H9 (cell line): ENCODE data around the gene GGTLC2. TPM values are rescaled to one million over a fixed set of nuclear protein-coding genes. Genes with fewer than 3 reads are reported as not detected.

Experiments
- DNase-seq: peaks from one replicate; pipeline ENCODE4 v3.0.0-alpha.2; 2017
- H2AFZ ChIP-seq: one replicate; pipeline ENCODE4 v1.6.1; 2013; ENCODE audit warnings: mild to moderate bottlenecking, low read length, control low read depth, moderate library complexity
- H2AK5ac ChIP-seq: 2 replicates; pipeline ENCODE4 v1.6.1; 2013; ENCODE audit warnings: low read length, control low read depth, mixed read lengths; ENCODE audit not compliant: insufficient read length
- H2BK120ac ChIP-seq: one replicate; pipeline ENCODE4 v1.6.1; 2013; ENCODE audit warnings: low read depth, mild to moderate bottlenecking, low read length, control low read depth, inconsistent platforms; ENCODE audit not compliant: poor library complexity, severe bottlenecking
- H2BK12ac ChIP-seq: 2 replicates; pipeline ENCODE4 v1.6.1; 2013; ENCODE audit warnings: low read length, control low read depth, mixed read lengths, low read depth; ENCODE audit not compliant: insufficient read length
- H2BK15ac ChIP-seq: 2 replicates; pipeline ENCODE4 v1.6.1; 2013; ENCODE audit warnings: low read depth, low read length, control low read depth
- H2BK20ac ChIP-seq: one replicate; pipeline ENCODE4 v1.6.1; 2013; ENCODE audit warnings: low read depth, mild to moderate bottlenecking, low read length, control low read depth, inconsistent platforms; ENCODE audit not compliant: poor library complexity, severe bottlenecking
- H2BK5ac ChIP-seq: 2 replicates; pipeline ENCODE4 v1.6.1; 2013; ENCODE audit warnings: low read length, control low read depth, mixed read lengths; ENCODE audit not compliant: insufficient read length
- H3K14ac ChIP-seq: 2 replicates; pipeline ENCODE4 v1.6.1; 2013; ENCODE audit warnings: low read length, control low read depth; ENCODE audit not compliant: insufficient read depth
- H3K18ac ChIP-seq: 2 replicates; pipeline ENCODE4 v1.6.1; 2013; ENCODE audit warnings: low read depth, mild to moderate bottlenecking, mixed read lengths, low read length, control low read depth; ENCODE audit not compliant: insufficient read length
- H3K23ac ChIP-seq: 2 replicates; pipeline ENCODE4 v1.6.1; 2013; ENCODE audit warnings: low read length, control low read depth, mixed read lengths, low read depth; ENCODE audit not compliant: insufficient read length
- H3K23me2 ChIP-seq: 2 replicates; pipeline ENCODE4 v1.6.1; 2013; ENCODE audit warnings: low read depth, mild to moderate bottlenecking, mixed read lengths, low read length, control low read depth; ENCODE audit not compliant: insufficient read length, poor library complexity, severe bottlenecking
- H3K27ac ChIP-seq: 2 replicates; pipeline ENCODE4 v1.5.1; 2013; ENCODE audit warnings: low read length, control low read depth, mixed read lengths, low read depth; ENCODE audit not compliant: insufficient read length
- H3K27me3 ChIP-seq: 2 replicates; pipeline ENCODE4 v1.6.1; 2013; ENCODE audit warnings: low read length, control low read depth, inconsistent platforms; ENCODE audit not compliant: insufficient read depth
- H3K4ac ChIP-seq: 2 replicates; pipeline ENCODE4 v1.6.1; 2013; ENCODE audit warnings: low read depth, mild to moderate bottlenecking, control low read depth, inconsistent platforms, low read length, moderate library complexity
- H3K4me1 ChIP-seq: 2 replicates; pipeline ENCODE4 v1.6.1; 2013; ENCODE audit warnings: low read length, control low read depth, inconsistent platforms; ENCODE audit not compliant: insufficient read depth
- H3K4me2 ChIP-seq: 2 replicates; pipeline ENCODE4 v1.6.1; 2013; ENCODE audit warnings: low read length, control low read depth, mixed read lengths; ENCODE audit not compliant: insufficient read length, insufficient read depth
- H3K56ac ChIP-seq: 2 replicates; pipeline ENCODE4 v1.6.1; 2013; ENCODE audit warnings: low read depth, mild to moderate bottlenecking, mixed read lengths, low read length, control low read depth; ENCODE audit not compliant: insufficient read length
- H3K79me1 ChIP-seq: 2 replicates; pipeline ENCODE4 v1.6.1; 2013; ENCODE audit warnings: low read depth, mild to moderate bottlenecking, moderate library complexity, low read length, control low read depth, inconsistent platforms; ENCODE audit not compliant: insufficient read depth, poor library complexity, severe bottlenecking
- H3K79me2 ChIP-seq: 2 replicates; pipeline ENCODE4 v1.6.1; 2013; ENCODE audit warnings: low read length, control low read depth, inconsistent platforms; ENCODE audit not compliant: insufficient read depth
- H3K9ac ChIP-seq: 2 replicates; pipeline ENCODE4 v1.6.1; 2013; ENCODE audit warnings: low read length, control low read depth, mixed read lengths; ENCODE audit not compliant: insufficient read length; ENCODE audit errors: extremely low read depth
- H3K9me3 ChIP-seq: one replicate; pipeline ENCODE4 v1.6.1; 2013; ENCODE audit warnings: low read depth, low read length, inconsistent platforms; ENCODE audit not compliant: control insufficient read depth
- H3T11ph ChIP-seq: one replicate; pipeline ENCODE4 v1.6.1; 2013; ENCODE audit warnings: mild to moderate bottlenecking, low read length, control low read depth, inconsistent platforms
- H4K20me1 ChIP-seq: one replicate; pipeline ENCODE4 v1.6.1; 2013; ENCODE audit not compliant: control insufficient read depth, insufficient read length, insufficient read depth
- H4K5ac ChIP-seq: 2 replicates; pipeline ENCODE4 v1.6.1; 2013; ENCODE audit warnings: low read depth, mild to moderate bottlenecking, mixed read lengths, low read length, control low read depth; ENCODE audit not compliant: insufficient read length
- H4K8ac ChIP-seq: replicated peaks from 2 replicates; pipeline ENCODE4 v1.6.1; 2013; ENCODE audit warnings: low read length, control low read depth, mixed read lengths, low read depth; ENCODE audit not compliant: insufficient read length
- H4K91ac ChIP-seq: 2 replicates; pipeline ENCODE4 v1.6.1; 2013; ENCODE audit warnings: low read depth, mild to moderate bottlenecking, moderate library complexity, mixed read lengths, low read length, control low read depth; ENCODE audit not compliant: insufficient read length
- H3K27ac Mint-ChIP-seq, 3 experiments: 2 replicates in 2 of 3; 3 replicates in 1 of 3; pipeline ENCODE4 v1.8.0; 2020 to 2021; ENCODE audit warnings: mixed read lengths in 3 of 3, mild to moderate bottlenecking in 1 of 3, moderate library complexity in 1 of 3
- H3K27me3 Mint-ChIP-seq: 2 replicates; pipeline ENCODE4 v1.8.0; 2021; ENCODE audit warnings: low read depth, mild to moderate bottlenecking, moderate library complexity, mixed read lengths
- H3K36me3 Mint-ChIP-seq, 3 experiments: 2 replicates in 2 of 3; 3 replicates in 1 of 3; pipeline ENCODE4 v1.8.0; 2020 to 2021; ENCODE audit warnings: low read depth in 3 of 3, mixed read lengths in 3 of 3; ENCODE audit not compliant: insufficient read depth in 1 of 3
- H3K4me1 Mint-ChIP-seq, 2 experiments: 2 replicates each; pipeline ENCODE4 v1.8.0; 2020; ENCODE audit warnings: mixed read lengths in 2 of 2
- H3K4me3 Mint-ChIP-seq, 2 experiments: 2 replicates in 1 of 2; 3 replicates in 1 of 2; pipeline ENCODE4 v1.8.0; 2020 to 2021; ENCODE audit warnings: mild to moderate bottlenecking in 2 of 2, mixed read lengths in 2 of 2, moderate library complexity in 1 of 2
- H3K9me3 Mint-ChIP-seq, 2 experiments: 2 replicates in 1 of 2; 3 replicates in 1 of 2; pipeline ENCODE4 v1.8.0; 2020; ENCODE audit warnings: mild to moderate bottlenecking in 2 of 2, mixed read lengths in 2 of 2, moderate library complexity in 1 of 2
- CTCF ChIP-seq: fragments of 200-600 bp; sonication (generic); conservative IDR thresholded peaks from 3 replicates; pipeline ENCODE4 v1.8.0; 2021; ENCODE audit warnings: antibody characterized with exemption, mild to moderate bottlenecking
- WGBS: extraction: QIAGEN DNeasy Blood & Tissue Kit; methylation state at CpG from one replicate; pipeline ENCODE4 v1.1.7; 2013; ENCODE audit warnings: missing lambda C conversion rate, low lambda C conversion rate, mixed read lengths; ENCODE audit not compliant: insufficient read length; ENCODE audit errors: extremely low coverage; 5-methylcytosine and 5-hydroxymethylcytosine counted together
- total RNA-seq: library from RNA; stranded (reverse); gene quantifications from 2 replicates; pipeline ENCODE4 v1.2.1, GENCODE V29; 2021

Gene GGTLC2
- total RNA-seq, 1 experiment from 2014 or later = not detected

- H3K18ac ChIP-seq = no peak overlapping the region
- no peak overlapping the region for H2AK5ac ChIP-seq
- H4K8ac ChIP-seq = no peak overlapping the region
- H3K4me1 ChIP-seq = no peaks in the 10 kb centered on the region
- no peak overlapping the region for H3K9ac ChIP-seq
- H3K9me3 ChIP-seq = no peaks in the 10 kb centered on the region
- no peak overlapping the region for H4K91ac ChIP-seq
- Mint-ChIP-seq H3K4me3 (no peak overlapping the region), H3K27me3 (peaks cover 99% of the 10 kb centered on the region), H3K27ac (no peak overlapping the region), H3K4me1 (peaks cover 7 to 9% of the 10 kb centered on the region in 2 experiments; a peak in 3 of 4 replicates), H3K36me3 (no peaks in the 10 kb centered on the region), H3K9me3 (peaks cover 3 to 6% of the 10 kb centered on the region in 2 experiments; a peak in 3 of 5 replicates)
- peaks cover 19% of the 10 kb centered on the region; the same call in 1 of the 2 replicates for H3K27me3 ChIP-seq
- H3K27ac ChIP-seq = no peak overlapping the region
- H3K79me2 ChIP-seq = no peaks in the 10 kb centered on the region
- no peaks in the 10 kb centered on the region for H3K79me1 ChIP-seq
- H2AFZ ChIP-seq = no peak overlapping the region
- H2BK20ac ChIP-seq = no peak overlapping the region
- no peak overlapping the region for H3K23ac ChIP-seq
- no peak overlapping the region for H2BK15ac ChIP-seq
- H4K20me1 ChIP-seq = no peaks in the 10 kb centered on the region
- no peak for TF ChIP-seq CTCF
- H3K4me2 ChIP-seq = no peak overlapping the region
- no peak overlapping the region for H4K5ac ChIP-seq
- DNase-seq = no peak
- no peaks in the 10 kb centered on the region for H3K23me2 ChIP-seq
- H2BK12ac ChIP-seq = no peak overlapping the region
- no CpG with 5 or more reads among the region's 5 CpGs for WGBS
- no peak overlapping the region for H3K4ac ChIP-seq
- H3K56ac ChIP-seq = no peak overlapping the region
- H2BK120ac ChIP-seq = no peak overlapping the region
- no peak overlapping the region for H3T11ph ChIP-seq
- no peak overlapping the region for H3K14ac ChIP-seq
- H2BK5ac ChIP-seq = no peak overlapping the region
These were observed 35.1 kb upstream of the GGTLC2 start for GRCh38 chr22:22609291-22609690.
